Esophagus muscularis mucosa (tissue), 4 donors: ENCODE results near the gene LILRB5.

Source experiments
- EP300 ChIP-seq: sonication (generic); formaldehyde crosslinking; IDR thresholded peaks from one replicate; pipeline ENCODE4 v1.6.1; 2017; ENCODE audit warnings: antibody characterized with exemption
- POLR2A ChIP-seq: fragments of 450-650 bp; IDR thresholded peaks from one replicate; pipeline ENCODE4 v1.6.1; 2017; ENCODE audit warnings: antibody characterized with exemption, moderate library complexity, mild to moderate bottlenecking, low read depth
- POLR2AphosphoS5 ChIP-seq, 2 donors: sonication (generic); formaldehyde crosslinking; IDR thresholded peaks; one replicate each; pipeline ENCODE4 v1.6.1; 2017; ENCODE audit warnings: antibody characterized with exemption in 2 of 2
- TF ChIP-seq, protein P1 (sequence below), 3 experiments: fragments of 200-600 bp in 2 of 3; fragments of 450-650 bp in 1 of 3; sonication (generic) in 2 of 3; IDR thresholded peaks; one replicate each; pipeline ENCODE4 v1.5.1; 2017 to 2019; ENCODE audit warnings: antibody characterized with exemption in 3 of 3, mild to moderate bottlenecking in 2 of 3, moderate library complexity in 1 of 3

DNA sequence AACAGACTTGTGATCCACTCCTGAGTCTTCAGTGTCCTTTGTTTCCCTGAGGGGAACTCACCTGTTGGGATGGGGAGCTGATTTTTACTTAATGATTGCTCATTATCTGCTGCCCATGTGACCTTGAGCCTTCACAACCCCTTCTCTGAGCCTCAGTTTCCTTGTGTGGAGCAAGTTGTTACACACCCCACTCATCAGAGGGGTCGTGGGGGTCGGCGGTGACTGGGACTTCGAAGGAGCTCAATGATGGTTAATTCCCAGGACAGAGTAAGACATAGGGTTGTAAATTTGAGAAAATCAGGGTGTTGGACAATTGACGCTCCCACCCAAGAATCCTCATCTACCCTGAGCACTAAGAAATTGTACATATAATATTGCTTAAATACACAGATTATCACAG, 42.4 kb upstream of the LILRB5 start:
- no peak for TF ChIP-seq EP300
- TF ChIP-seq, protein P1, sequence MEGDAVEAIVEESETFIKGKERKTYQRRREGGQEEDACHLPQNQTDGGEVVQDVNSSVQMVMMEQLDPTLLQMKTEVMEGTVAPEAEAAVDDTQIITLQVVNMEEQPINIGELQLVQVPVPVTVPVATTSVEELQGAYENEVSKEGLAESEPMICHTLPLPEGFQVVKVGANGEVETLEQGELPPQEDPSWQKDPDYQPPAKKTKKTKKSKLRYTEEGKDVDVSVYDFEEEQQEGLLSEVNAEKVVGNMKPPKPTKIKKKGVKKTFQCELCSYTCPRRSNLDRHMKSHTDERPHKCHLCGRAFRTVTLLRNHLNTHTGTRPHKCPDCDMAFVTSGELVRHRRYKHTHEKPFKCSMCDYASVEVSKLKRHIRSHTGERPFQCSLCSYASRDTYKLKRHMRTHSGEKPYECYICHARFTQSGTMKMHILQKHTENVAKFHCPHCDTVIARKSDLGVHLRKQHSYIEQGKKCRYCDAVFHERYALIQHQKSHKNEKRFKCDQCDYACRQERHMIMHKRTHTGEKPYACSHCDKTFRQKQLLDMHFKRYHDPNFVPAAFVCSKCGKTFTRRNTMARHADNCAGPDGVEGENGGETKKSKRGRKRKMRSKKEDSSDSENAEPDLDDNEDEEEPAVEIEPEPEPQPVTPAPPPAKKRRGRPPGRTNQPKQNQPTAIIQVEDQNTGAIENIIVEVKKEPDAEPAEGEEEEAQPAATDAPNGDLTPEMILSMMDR (IDR thresholded peaks at IDR 0.05) = no peak
- no peak for TF ChIP-seq POLR2A
- TF ChIP-seq POLR2AphosphoS5 (IDR thresholded peaks at IDR 0.05) = no peak
